PC-9 (cell line): Measurements from ENCODE around the gene PCNX1. TPM values are rescaled to one million over a fixed set of nuclear protein-coding genes. Genes with fewer than 3 reads are reported as not detected.

Experiments used
- BruUV-seq: library from RNA; stranded (reverse); fragments of 400-500 nt; replicated peaks from 2 replicates; lab custom pipeline; 2021; lab: Mats Ljungman, UMichigan
- CTCF ChIA-PET: fragments of 300-600 bp; sonication (Branson Sonifier 250); formaldehyde crosslinking; loops from one replicate; lab custom pipeline; 2022; ENCODE audit warnings: antibody characterized with exemption; lab: Charles Lee
- POLR2A ChIA-PET: fragments of 300-600 bp; sonication (Branson Sonifier 250); formaldehyde crosslinking; loops from one replicate; lab custom pipeline; 2022; ENCODE audit warnings: antibody characterized with exemption; ENCODE audit not compliant: unreplicated experiment; lab: Charles Lee
- DNase-seq, 2 experiments: peaks; one replicate each; pipeline versions ENCODE4 v3.0.0 to v3.0.0-alpha.2; 2015 to 2022; ENCODE audit warnings: mixed read lengths in 1 of 2
- H2AFZ ChIP-seq: fragments of 200-600 bp; sonication (generic); 2 replicates; pipeline ENCODE4 v1.8.1; 2017; ENCODE audit warnings: antibody characterized with exemption
- H3F3A ChIP-seq: fragments of 200-600 bp; sonication (generic); 2 replicates; pipeline ENCODE4 v1.8.1; 2017; ENCODE audit warnings: antibody characterized with exemption, mild to moderate bottlenecking, low read depth; ENCODE audit not compliant: insufficient read depth
- H3K27ac ChIP-seq: fragments of 200-600 bp; sonication (generic); 2 replicates; pipeline ENCODE4 v1.6.1; 2016; ENCODE audit warnings: mixed run types
- H3K27me3 ChIP-seq: fragments of 200-600 bp; sonication (generic); 2 replicates; pipeline ENCODE4 v1.6.1; 2016; ENCODE audit warnings: low read depth, mixed run types; ENCODE audit not compliant: insufficient read depth
- H3K36me3 ChIP-seq: fragments of 200-600 bp; sonication (generic); 2 replicates; pipeline ENCODE4 v1.6.1; 2016; ENCODE audit warnings: low read depth, mixed run types
- H3K4me1 ChIP-seq: fragments of 200-600 bp; sonication (generic); replicated peaks from 2 replicates; pipeline ENCODE4 v1.6.1; 2016; ENCODE audit warnings: mixed run types; ENCODE audit not compliant: insufficient read depth
- H3K4me2 ChIP-seq: fragments of 200-600 bp; sonication (generic); 2 replicates; pipeline ENCODE4 v1.6.1; 2017; ENCODE audit warnings: mixed run types
- H3K4me3 ChIP-seq: fragments of 200-600 bp; sonication (generic); 2 replicates; pipeline ENCODE4 v1.6.1; 2016; ENCODE audit warnings: mixed run types
- H3K79me2 ChIP-seq: fragments of 200-600 bp; sonication (generic); 2 replicates; pipeline ENCODE4 v1.6.1; 2017; ENCODE audit warnings: low read depth, mixed run types
- H3K9me2 ChIP-seq: fragments of 200-600 bp; sonication (generic); 2 replicates; pipeline ENCODE4 v1.8.1; 2017; ENCODE audit warnings: mild to moderate bottlenecking; ENCODE audit not compliant: insufficient read depth
- H3K9me3 ChIP-seq: fragments of 200-600 bp; sonication (generic); 2 replicates; pipeline ENCODE4 v1.8.1; 2016; ENCODE audit warnings: low read depth; ENCODE audit not compliant: insufficient read depth
- H4K20me1 ChIP-seq: fragments of 200-600 bp; sonication (generic); 2 replicates; pipeline ENCODE4 v1.8.1; 2017; ENCODE audit not compliant: insufficient read depth
- EZH2 ChIP-seq: fragments of 200-600 bp; sonication (generic); IDR thresholded peaks from 2 replicates; pipeline ENCODE4 v1.8.0; 2017; ENCODE audit warnings: antibody characterized with exemption, low read depth
- intact Hi-C: fragments of 100-400 bp; cut with micrococcal nuclease; formaldehyde crosslinking; loops from one replicate; pipeline ENCODE4 v1.10.0; 2022; ENCODE audit not compliant: unreplicated experiment
- total RNA-seq: library from RNA; stranded (reverse); gene quantifications from 2 replicates; pipeline ENCODE4 v1.2.3, GENCODE V29; 2021
- TF ChIP-seq, protein P1 (sequence below): fragments of 200-600 bp; sonication (generic); conservative IDR thresholded peaks from 2 replicates; pipeline ENCODE4 v1.6.1; 2017; ENCODE audit warnings: mixed run types, antibody characterized with exemption, mild to moderate bottlenecking, moderate library complexity

PCNX1 gene
- total RNA-seq, 1 experiment from 2014 or later: 37.6 TPM

DNA sequence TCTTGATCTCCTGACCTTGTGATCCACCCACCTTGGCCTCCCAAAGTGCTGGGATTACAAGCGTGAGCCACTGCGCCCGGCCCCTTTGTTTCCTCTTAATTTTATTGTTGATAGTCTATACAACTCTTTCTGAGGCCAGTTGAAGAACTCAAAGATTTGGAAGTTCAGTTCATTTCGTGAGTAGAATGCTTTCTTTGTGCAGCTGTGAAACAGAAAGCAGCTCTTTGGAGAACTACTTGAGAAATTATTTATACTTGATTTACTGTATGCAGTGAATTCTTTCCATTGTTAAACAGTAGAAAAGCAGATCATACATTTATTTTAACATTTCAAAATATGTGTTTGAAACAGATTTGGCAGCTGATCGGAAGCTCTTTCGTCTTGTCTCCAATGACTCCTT, 69.3 kb downstream of the PCNX1 start:
- no peaks in the 10 kb centered on the region; the same call in 1 of the 2 replicates for H3F3A ChIP-seq
- DNase-seq: no peak
- H3K4me3 ChIP-seq: no peak overlapping the region
- no peaks in the 10 kb centered on the region for H3K9me3 ChIP-seq
- no peaks in the 10 kb centered on the region for H3K36me3 ChIP-seq
- BruUV-seq: no TSS peak
- H4K20me1 ChIP-seq: peaks cover 5% of the 10 kb centered on the region; the same call in 1 of the 2 replicates
- CTCF ChIA-PET: interaction anchor here (0.6 kb wide), 3 partner anchors 74 to 466 kb away, joined by 3 to 5 read pairs (median 3); no protein-coding TSS in a partner anchor
- no peak overlapping the region for H3K4me2 ChIP-seq
- POLR2A ChIA-PET: interaction anchor here (0.5 kb wide), 1 partner anchor 33 kb away, joined by 4 read pairs; no protein-coding TSS in a partner anchor
- intact Hi-C loops: loop anchor here (10.0 kb wide), 1 partner anchor 892 kb away; no protein-coding TSS in a partner anchor
- no peaks in the 10 kb centered on the region for H3K9me2 ChIP-seq
- H3K79me2 ChIP-seq: no peaks in the 10 kb centered on the region
- TF ChIP-seq, protein P1, sequence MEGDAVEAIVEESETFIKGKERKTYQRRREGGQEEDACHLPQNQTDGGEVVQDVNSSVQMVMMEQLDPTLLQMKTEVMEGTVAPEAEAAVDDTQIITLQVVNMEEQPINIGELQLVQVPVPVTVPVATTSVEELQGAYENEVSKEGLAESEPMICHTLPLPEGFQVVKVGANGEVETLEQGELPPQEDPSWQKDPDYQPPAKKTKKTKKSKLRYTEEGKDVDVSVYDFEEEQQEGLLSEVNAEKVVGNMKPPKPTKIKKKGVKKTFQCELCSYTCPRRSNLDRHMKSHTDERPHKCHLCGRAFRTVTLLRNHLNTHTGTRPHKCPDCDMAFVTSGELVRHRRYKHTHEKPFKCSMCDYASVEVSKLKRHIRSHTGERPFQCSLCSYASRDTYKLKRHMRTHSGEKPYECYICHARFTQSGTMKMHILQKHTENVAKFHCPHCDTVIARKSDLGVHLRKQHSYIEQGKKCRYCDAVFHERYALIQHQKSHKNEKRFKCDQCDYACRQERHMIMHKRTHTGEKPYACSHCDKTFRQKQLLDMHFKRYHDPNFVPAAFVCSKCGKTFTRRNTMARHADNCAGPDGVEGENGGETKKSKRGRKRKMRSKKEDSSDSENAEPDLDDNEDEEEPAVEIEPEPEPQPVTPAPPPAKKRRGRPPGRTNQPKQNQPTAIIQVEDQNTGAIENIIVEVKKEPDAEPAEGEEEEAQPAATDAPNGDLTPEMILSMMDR: no peak
- no peak for TF ChIP-seq EZH2
- H3K27me3 ChIP-seq: no peaks in the 10 kb centered on the region
- H3K27ac ChIP-seq: no peak overlapping the region
- H3K4me1 ChIP-seq: no peaks in the 10 kb centered on the region
- H2AFZ ChIP-seq: no peak overlapping the region

DNA sequence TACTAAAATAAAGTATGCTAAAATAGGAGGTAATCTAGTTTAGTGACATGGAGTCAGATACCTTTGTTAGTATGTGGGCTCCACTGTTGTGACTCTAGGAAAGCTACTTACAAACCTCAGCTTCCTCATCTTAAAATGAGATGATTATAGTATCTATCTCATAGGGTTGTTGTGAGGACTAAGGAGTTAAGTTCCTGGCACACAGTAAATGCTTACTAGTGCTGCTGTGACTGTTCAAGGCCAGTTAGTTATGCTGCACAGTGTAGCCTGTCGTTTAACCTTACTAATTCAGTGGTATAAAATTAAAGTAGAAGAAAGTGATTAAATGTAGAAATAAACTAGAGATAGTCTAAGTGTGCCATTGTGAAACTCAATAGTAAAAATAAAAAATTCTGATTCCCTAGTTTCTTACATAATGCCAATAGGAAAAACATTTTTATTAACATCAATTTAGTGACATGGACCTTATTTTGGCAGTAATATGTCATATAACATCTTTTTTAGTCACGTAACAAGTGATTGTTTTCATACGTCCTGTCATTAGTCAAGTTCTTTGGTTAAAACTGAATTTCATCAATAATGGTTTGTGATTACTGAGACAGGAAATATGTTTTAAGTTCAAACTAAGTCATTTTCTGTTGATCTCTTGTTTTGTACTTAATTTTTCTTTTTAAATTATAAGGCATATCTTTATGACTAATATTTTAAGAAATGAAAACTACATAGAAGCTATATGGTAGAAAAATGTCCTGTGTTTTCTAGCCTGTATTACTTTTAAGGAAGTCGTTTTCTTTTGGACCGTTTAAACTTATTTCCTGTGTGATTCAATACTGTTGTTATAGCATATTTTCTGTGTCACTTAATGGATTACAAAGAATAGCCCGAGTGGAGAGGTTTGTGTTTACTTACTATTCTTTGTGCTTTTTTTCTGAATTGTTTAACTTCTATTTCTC, 74.0 kb downstream of the PCNX1 start:
- H3K27ac ChIP-seq: no peak overlapping the region
- H3F3A ChIP-seq: no peaks in the 10 kb centered on the region
- no peak overlapping the region for H3K4me3 ChIP-seq
- no peaks in the 10 kb centered on the region for H3K9me3 ChIP-seq
- no peak for DNase-seq
- H3K4me2 ChIP-seq: no peak overlapping the region
- intact Hi-C loops: no loop called here
- no peaks in the 10 kb centered on the region for H3K27me3 ChIP-seq
- no peaks in the 10 kb centered on the region for H3K4me1 ChIP-seq
- 0 out of 2 replicates have a peak, but pooled peaks cover 5% of the 10 kb centered on the region for H4K20me1 ChIP-seq
- CTCF ChIA-PET: interaction anchor here (0.6 to 0.7 kb wide), 2 partner anchors 9 to 16 kb away, joined by 3 to 6 read pairs; no protein-coding TSS in a partner anchor
- H3K9me2 ChIP-seq: no peaks in the 10 kb centered on the region
- no peak overlapping the region for H2AFZ ChIP-seq
- H3K36me3 ChIP-seq: no peaks in the 10 kb centered on the region
- BruUV-seq: no TSS peak
- no peak for TF ChIP-seq EZH2
- TF ChIP-seq, protein P1: no peak
- no peaks in the 10 kb centered on the region for H3K79me2 ChIP-seq
- POLR2A ChIA-PET: no interaction called here

DNA sequence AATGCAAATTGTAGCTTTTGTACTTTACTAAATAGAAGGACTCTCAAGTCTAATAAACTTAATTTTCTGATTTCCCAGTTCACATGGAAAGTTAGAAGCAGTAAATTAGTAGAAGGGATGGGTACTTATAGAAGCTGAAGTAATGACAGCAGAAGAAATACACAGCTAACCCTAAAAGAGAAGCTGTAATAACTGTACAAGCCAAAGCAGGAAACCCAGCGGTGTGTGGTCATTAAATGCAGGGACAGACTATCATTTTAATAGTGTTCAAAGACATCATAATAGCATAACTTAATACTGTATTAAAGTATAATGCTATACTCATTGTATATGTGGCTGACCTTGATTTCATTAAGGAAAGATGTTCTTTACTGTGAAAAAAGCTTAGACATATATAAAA, 74.9 kb downstream of the PCNX1 start:
- H3K4me3 ChIP-seq: no peak overlapping the region
- no peaks in the 10 kb centered on the region for H3K9me2 ChIP-seq
- no peaks in the 10 kb centered on the region for H3K9me3 ChIP-seq
- no peak overlapping the region for H2AFZ ChIP-seq
- no peak overlapping the region for H3K4me2 ChIP-seq
- H3K27me3 ChIP-seq: no peaks in the 10 kb centered on the region
- H3K4me1 ChIP-seq: no peaks in the 10 kb centered on the region
- no TSS peak for BruUV-seq
- H3K79me2 ChIP-seq: no peaks in the 10 kb centered on the region
- TF ChIP-seq, protein P1: no peak
- TF ChIP-seq EZH2: no peak
- no peaks in the 10 kb centered on the region for H3F3A ChIP-seq
- no peak for DNase-seq
- ChIA-PET CTCF (no interaction called here), POLR2A (no interaction called here)
- H3K27ac ChIP-seq: no peak overlapping the region
- no peaks in the 10 kb centered on the region for H3K36me3 ChIP-seq
- intact Hi-C loops: no loop called here
- 0 out of 2 replicates have a peak, but pooled peaks cover 5% of the 10 kb centered on the region for H4K20me1 ChIP-seq
